Neural cell (in vitro differentiated cells): ENCODE results near the gene CLDN34.

Experiments used
- CTCF ChIP-seq: fragments of 450-650 bp; IDR thresholded peaks from 2 replicates; pipeline ENCODE4 v1.5.1; 2014; ENCODE audit warnings: antibody characterized with exemption, mild to moderate bottlenecking, moderate library complexity; ENCODE audit not compliant: poor library complexity, severe bottlenecking
- EZH2 ChIP-seq: fragments of 200-600, 300-800 bp; shearing (Covaris generic), sonication (generic); IDR thresholded peaks from 2 replicates; pipeline ENCODE4 v1.6.1; 2014; ENCODE audit warnings: antibody characterized with exemption, low read length, borderline replicate concordance, mild to moderate bottlenecking; ENCODE audit not compliant: insufficient read depth, poor library complexity, severe bottlenecking
- POLR2AphosphoS5 ChIP-seq: IDR thresholded peaks from 2 replicates; pipeline ENCODE4 v1.6.1; 2012

DNA sequence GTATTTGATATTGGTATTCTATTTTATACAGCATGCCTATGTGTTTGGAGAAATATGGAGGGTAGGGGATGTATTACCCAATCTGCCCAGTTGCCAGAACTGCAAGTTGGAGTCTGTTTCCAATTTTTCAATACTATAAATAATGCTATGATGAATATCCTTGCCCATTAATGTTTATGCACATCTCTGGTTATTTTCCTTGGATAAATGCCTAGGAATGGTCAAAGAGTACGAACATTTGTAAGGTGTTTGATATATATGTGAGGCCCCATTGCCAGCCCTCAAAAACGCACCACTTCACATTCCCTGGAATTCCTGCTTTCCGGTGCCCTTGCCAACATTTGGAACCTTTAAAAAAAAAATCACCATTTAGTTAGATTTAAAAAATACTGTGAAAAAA is 34.3 kb downstream of the CLDN34 start:
- TF ChIP-seq CTCF = no peak
- TF ChIP-seq EZH2 = no peak
- no peak for TF ChIP-seq POLR2AphosphoS5
